Measurements from ENCODE around the gene CD47. TPM values are rescaled to one million over a fixed set of nuclear protein-coding genes. Genes with fewer than 3 reads are reported as not detected.
A peak's percentile ranks its signal among the peaks of the same experiment; 100 is the strongest.

CD47 gene
- total RNA-seq, 1 experiment from 2014 or later: 34.7 TPM

DNA sequence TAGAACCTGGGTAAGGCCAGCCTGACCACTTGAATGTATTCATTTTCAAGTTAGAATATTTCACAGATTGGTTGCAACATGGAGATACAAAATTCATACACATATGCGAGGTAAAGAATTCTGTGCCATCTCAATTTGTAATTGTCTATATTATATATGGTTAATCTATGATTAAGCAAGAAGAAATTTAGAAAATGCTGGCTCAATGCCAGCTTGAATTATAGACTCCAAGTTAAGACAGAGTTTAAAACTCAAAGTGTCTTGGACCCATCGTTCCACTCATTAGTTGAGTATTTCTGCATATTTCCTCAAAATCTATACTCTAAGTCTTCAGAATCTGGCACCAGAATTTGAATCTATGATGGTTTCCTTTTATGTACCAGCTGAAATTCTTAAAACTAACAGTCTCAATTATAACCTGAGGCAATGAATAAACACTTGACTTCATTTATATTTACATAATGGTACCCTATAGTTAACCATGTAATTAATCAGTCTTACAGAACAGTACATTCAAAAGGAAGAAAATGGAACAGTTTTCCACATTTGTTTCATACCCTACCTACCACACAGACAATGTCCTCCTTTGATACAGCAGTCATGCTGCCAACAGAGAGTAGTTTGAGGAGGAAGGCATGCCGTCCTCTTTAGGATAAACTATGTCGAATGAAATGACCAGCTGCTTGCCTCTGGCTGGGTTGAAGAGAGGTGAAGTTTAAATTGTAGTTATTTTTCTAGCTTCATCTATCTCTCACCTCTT lies 95.7 kb downstream of the CD47 start:
- intact Hi-C loops (cut with micrococcal nuclease; ENCODE audit: unreplicated experiment): no loop called here
- Histone ChIP-seq H3K27me3 (replicated peaks; ENCODE audit: insufficient read depth, low read depth, low read length, poor library complexity) (no peaks in the 10 kb centered on the region), H3K36me3 (ENCODE audit: insufficient read depth, low read length, poor library complexity, severe bottlenecking) (no peaks in the 10 kb centered on the region), H3K4me1 (ENCODE audit: insufficient read depth, low read length, poor library complexity, severe bottlenecking) (no peaks in the 10 kb centered on the region), H3K4me3 (ENCODE audit: low read depth, low read length, poor library complexity, severe bottlenecking) (no peak overlapping the region), H3K27ac (ENCODE audit: low read depth, low read length, poor library complexity, severe bottlenecking) (no peak overlapping the region), H3K9me3 (ENCODE audit: low read depth, low read length, poor library complexity, severe bottlenecking) (no peaks in the 10 kb centered on the region)
- no TSS peak for BruUV-seq (replicated peaks)
- POLR2A ChIA-PET (ENCODE audit: low non-redundant PET): no interaction called here
- TF ChIP-seq, protein P1, sequence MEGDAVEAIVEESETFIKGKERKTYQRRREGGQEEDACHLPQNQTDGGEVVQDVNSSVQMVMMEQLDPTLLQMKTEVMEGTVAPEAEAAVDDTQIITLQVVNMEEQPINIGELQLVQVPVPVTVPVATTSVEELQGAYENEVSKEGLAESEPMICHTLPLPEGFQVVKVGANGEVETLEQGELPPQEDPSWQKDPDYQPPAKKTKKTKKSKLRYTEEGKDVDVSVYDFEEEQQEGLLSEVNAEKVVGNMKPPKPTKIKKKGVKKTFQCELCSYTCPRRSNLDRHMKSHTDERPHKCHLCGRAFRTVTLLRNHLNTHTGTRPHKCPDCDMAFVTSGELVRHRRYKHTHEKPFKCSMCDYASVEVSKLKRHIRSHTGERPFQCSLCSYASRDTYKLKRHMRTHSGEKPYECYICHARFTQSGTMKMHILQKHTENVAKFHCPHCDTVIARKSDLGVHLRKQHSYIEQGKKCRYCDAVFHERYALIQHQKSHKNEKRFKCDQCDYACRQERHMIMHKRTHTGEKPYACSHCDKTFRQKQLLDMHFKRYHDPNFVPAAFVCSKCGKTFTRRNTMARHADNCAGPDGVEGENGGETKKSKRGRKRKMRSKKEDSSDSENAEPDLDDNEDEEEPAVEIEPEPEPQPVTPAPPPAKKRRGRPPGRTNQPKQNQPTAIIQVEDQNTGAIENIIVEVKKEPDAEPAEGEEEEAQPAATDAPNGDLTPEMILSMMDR (conservative IDR thresholded peaks at IDR 0.05; ENCODE audit: low read depth, low read length): no peak
- no peak for TF ChIP-seq EZH2 (IDR thresholded peaks at IDR 0.05; ENCODE audit: borderline replicate concordance, low read depth, low read length, poor library complexity, severe bottlenecking)
- peak; percentile 25 for DNase-seq (ENCODE audit: low spot score)
- CTCF ChIA-PET: no interaction called here

DNA sequence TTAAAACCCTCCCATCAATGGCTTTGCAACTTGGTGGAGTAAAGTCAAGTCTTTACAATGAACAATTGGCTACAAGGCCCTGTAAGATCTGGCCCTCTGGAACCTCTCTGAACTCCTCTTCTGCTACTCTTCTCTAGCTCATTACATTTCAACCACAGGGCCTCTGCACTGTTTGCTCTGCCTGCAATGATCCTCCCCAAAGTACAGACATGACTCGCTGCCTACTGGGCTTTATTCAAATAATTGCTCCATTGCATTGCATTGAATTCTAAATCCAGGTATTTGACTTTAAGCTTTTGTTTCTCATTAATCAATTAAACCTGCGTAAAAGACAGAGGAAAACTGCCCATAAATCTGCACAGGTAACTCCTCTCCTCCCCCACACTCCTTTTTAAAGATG lies 96.7 kb downstream of the CD47 start:
- ChIA-PET CTCF (no interaction called here), POLR2A (ENCODE audit: low non-redundant PET) (no interaction called here)
- H3K27ac ChIP-seq (ENCODE audit: low read depth, low read length, poor library complexity, severe bottlenecking): no peak overlapping the region
- no peaks in the 10 kb centered on the region for H3K27me3 ChIP-seq (replicated peaks; ENCODE audit: insufficient read depth, low read depth, low read length, poor library complexity)
- intact Hi-C loops (cut with micrococcal nuclease; ENCODE audit: unreplicated experiment): no loop called here
- H3K4me3 ChIP-seq (ENCODE audit: low read depth, low read length, poor library complexity, severe bottlenecking): no peak overlapping the region
- no peaks in the 10 kb centered on the region for H3K9me3 ChIP-seq (ENCODE audit: low read depth, low read length, poor library complexity, severe bottlenecking)
- DNase-seq (ENCODE audit: low spot score): no peak
- TF ChIP-seq, protein P1 (conservative IDR thresholded peaks at IDR 0.05; ENCODE audit: low read depth, low read length): no peak
- TF ChIP-seq EZH2 (IDR thresholded peaks at IDR 0.05; ENCODE audit: borderline replicate concordance, low read depth, low read length, poor library complexity, severe bottlenecking): no peak
- no TSS peak for BruUV-seq (replicated peaks)
- no peaks in the 10 kb centered on the region for H3K36me3 ChIP-seq (ENCODE audit: insufficient read depth, low read length, poor library complexity, severe bottlenecking)
- H3K4me1 ChIP-seq (ENCODE audit: insufficient read depth, low read length, poor library complexity, severe bottlenecking): peaks cover under 1% of the 10 kb centered on the region

DNA sequence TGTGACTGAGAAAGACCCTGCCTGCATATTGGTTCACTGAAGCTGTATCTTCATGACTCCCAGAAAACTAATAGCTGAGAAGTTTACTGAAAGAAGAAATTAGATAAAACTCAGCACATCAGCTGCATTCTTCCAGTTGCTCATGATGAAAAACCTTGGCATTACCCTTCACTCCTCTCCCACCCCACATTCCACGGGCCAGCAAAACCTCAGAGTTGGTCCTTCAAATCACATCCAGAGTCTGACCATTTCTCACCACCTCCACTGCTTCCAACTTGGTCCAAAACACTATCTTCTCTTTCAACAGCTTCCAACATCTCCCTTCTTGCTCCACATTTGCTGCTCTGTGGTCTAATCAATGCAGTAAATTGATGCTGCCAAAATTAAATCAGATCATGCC lies 97.1 kb downstream of the CD47 start:
- TF ChIP-seq EZH2 (IDR thresholded peaks at IDR 0.05; ENCODE audit: borderline replicate concordance, low read depth, low read length, poor library complexity, severe bottlenecking): no peak
- TF ChIP-seq, protein P1 (conservative IDR thresholded peaks at IDR 0.05; ENCODE audit: low read depth, low read length): no peak
- H3K4me1 ChIP-seq (ENCODE audit: insufficient read depth, low read length, poor library complexity, severe bottlenecking): peaks cover 4% of the 10 kb centered on the region
- no TSS peak for BruUV-seq (replicated peaks)
- DNase-seq (ENCODE audit: low spot score): no peak
- no peaks in the 10 kb centered on the region for H3K36me3 ChIP-seq (ENCODE audit: insufficient read depth, low read length, poor library complexity, severe bottlenecking)
- CTCF ChIA-PET: no interaction called here
- intact Hi-C loops (cut with micrococcal nuclease; ENCODE audit: unreplicated experiment): no loop called here
- POLR2A ChIA-PET (ENCODE audit: low non-redundant PET): no interaction called here
- H3K27me3 ChIP-seq (replicated peaks; ENCODE audit: insufficient read depth, low read depth, low read length, poor library complexity): no peaks in the 10 kb centered on the region
- no peak overlapping the region for H3K27ac ChIP-seq (ENCODE audit: low read depth, low read length, poor library complexity, severe bottlenecking)
- H3K9me3 ChIP-seq (ENCODE audit: low read depth, low read length, poor library complexity, severe bottlenecking): no peaks in the 10 kb centered on the region
- H3K4me3 ChIP-seq (ENCODE audit: low read depth, low read length, poor library complexity, severe bottlenecking): no peak overlapping the region

Other genes with a start within 250 kb of the CD47 start
- gene IFT57, start 131.4 kb upstream of the CD47 start, total RNA-seq (2021): 40.9 and 48.8 TPM in 2 replicates
- not detected in 2 replicates for gene HHLA2, start 205.5 kb upstream of the CD47 start, total RNA-seq (2021)

Measured in A673 (cell line).